NCI-H1436 (cell line): ENCODE results near the gene AEBP2.

Source experiments
- DNase-seq: peaks from one replicate; lab custom pipeline; 2025; lab: John Stamatoyannopoulos, UW

Gene AEBP2

GRCh38 chr12:19553175-19553574 lies 113.9 kb downstream of the AEBP2 start:
- DNase-seq: no peak

GRCh38 chr12:19561411-19561961 lies 122.2 kb downstream of the AEBP2 start:
- DNase-seq: no peak
